GF-D8 (cell line): Measurements from ENCODE around the gene FAM47E.

Experiments
- DNase-seq: peaks from one replicate; lab custom pipeline; 2025; lab: John Stamatoyannopoulos, UW

The FAM47E gene

DNA sequence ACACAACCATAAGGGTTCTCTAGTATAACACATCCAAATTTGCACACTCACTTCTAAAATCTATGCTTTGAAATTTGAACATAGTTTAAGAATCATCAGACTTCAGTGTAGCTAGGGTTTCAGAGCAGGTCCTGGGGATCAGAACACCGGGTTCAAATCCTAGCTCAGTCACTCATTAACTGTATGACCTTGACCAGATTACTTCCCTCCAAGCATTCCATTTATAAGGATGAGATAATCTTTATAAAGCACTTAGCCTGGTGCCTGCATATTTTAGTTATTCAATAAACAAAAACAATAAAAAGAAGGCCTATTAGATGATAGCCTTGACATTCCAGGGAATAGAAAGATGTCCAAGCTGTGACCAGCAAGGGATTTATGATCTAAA lies 50.2 kb downstream of the FAM47E start:
- no peak for DNase-seq

DNA sequence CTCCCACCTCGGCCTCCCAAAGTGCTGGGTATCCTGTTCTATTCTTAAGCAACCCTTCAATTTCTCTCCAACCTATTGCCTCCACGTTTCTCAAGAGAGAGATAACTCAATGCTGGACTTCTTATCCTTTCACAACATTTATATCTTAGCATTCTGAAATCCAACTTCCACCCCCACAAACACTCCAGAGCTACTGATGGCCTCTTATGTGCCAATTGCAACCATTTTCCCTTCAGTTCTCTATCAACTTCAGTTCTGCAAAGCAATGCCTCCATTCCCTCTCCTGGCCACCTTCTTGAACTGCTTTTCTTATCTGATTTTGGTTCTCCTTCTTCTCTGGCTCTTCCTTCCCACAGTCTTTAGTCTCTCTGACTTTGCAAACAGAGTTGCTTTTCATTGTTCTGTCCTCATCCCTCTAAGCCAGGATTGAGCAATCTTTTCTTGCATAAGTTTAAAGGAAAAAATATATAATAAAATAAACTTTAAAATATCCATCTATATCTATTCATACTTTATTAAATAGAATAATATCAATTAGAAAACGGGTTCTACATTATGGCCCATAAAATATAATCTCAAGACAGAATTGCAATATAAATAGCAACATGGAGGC lies 51.4 kb downstream of the FAM47E start:
- DNase-seq = peak; percentile 76

DNA sequence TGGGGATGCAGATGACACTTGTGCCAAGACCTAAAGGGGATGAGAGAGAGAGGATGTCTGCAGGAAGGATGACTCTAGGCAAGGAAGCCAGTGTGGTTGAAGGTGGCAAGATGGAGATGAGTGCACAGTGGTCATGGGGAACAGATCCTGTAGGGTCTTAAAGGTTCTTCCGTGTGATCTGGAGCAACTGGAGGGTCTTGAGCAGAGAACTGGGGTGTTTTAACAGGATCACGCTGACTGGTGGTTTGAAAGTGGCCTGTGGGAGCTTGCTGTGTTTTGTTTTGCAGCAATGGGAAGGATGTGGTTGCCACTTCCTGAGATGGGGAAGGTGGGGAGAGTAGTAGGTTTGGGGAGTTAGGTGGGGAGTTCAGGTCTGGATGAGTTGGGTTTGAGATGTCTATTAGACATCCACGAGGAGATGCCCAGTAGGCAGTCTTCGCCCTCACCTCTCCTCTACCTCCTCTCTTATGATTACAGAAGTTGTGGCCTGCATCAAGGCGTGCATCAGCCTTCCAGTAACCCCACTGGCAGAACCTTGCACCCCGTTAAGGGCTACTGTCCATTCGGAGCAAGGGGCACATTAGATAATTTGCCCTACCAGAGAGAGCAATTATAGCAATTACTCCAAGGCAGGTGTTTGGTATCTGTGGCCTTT lies 53.6 kb downstream of the FAM47E start:
- DNase-seq = peak; percentile 16

DNA sequence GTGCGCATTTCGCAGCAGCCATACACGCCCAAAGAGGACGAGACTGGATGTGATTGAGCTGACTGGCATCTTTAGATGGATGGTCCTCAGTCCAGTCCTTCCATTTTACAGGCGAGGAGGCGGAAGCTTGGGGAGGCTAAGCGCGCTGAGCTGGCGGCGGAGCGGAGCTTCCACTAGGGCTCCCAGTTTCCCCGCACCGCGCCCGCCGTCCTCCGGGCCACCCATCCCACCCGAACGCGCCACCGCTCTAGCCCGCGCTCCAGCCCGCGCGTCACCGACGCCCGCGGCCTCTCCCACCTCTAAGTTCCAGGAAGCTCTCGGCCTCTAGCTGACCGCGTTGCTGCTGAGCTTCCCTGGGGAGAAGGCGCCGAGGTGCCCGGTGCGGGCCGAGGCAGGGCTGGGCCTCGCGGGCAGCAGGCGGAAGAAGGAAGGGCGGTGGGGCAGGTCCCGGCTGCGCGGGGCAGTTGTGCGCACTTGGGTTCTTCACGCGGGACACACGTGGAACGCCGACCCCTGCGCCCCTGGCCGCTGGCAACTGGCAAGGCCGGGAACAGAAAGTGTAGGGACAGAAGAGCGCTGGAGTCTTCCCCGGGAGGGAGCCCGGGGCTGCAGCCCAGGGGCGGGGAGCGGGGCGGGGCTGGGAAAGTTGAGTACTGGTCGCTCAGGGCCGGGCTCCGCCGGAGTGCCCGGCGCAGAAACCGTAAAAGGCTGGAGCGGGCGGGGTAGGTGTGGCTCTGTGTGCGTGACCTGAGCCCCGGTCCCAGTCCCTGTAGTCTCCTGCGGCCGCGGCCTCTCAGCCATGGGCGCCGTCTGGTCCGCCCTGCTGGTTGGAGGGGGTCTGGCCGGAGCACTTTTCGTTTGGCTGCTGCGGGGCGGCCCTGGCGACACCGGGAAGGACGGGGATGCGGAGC lies 54.7 kb downstream of the FAM47E start, which contains the start of gene STBD1:
TSS of gene STBD1 (plus strand) at position 763 of the 911 bp plus-strand sequence. CDS start at position 800, 37 bp downstream.
- DNase-seq = peak; percentile 31

DNA sequence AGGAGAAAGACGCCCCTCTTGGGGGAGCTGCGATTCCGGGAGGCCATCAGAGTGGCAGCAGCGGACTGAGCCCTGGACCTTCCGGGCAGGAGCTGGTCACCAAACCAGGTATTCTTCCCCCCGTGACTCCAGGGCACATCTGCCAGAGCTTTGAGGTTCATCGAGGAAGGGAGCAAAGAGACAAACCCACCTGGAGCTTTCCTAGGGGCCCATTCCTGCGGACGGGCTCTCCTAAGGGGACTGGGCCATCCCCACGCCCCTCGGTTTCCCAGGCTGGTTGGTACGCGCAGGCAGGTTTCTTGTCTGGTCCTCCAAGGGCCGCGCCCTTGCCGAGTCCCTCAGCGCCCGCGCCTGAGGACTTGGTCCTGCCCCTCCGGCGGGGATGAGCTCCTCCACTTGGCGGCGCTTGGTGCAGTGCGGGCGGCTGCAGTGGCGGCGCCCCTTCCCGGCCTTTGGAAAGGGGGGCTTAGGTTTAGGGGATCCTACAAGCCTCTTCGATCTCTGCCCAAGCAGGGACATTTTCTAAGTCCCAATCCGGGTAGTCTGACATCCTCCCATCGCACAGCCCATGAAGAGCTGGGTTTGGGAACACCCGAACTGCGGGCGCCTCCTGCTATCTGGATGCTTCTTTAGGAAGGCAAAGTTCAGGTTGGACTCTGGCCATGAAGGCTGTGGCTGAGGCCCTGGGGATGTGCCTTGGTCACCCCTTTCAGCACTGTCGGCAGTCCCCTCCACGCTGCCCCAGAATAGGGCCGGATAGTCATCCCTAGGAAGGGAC lies 55.5 kb downstream of the FAM47E start:
- DNase-seq = no peak

DNA sequence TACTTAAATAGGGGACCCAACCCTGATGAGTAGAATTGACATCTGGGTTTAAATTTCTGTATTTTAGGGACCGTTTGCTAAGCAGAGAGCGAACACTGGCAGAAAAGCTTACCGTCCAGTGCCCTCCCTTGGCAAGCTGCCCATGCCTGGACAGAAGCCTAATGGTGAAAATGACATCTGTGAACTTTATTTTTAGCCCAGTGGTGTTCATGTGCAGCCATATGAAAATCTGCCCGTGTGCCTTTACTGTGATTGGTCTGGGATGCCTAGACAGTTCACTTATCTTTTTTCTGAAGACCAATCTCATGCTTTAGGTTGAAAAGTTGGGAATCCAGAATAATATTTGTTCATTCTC lies 56.1 kb downstream of the FAM47E start:
- DNase-seq = no peak

DNA sequence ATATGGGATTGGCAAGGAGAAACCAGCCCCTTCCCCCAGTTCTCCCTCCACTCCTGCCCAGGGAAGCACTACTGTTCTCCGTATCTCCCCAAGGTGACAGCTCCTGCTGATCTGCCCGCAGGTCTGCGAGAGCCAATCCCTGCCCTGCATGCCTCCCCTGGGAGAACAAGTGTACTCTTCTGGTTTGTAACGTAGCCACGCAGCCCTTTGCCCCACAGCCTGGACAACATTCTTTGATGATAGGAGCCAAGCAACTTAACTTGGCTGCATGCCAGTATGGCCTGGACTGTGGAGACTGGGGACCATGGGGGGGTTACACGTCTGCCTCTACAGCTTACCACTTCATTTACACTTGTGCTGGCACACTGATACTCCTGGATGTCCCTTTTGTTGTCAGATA lies 57.0 kb downstream of the FAM47E start:
- no peak for DNase-seq

DNA sequence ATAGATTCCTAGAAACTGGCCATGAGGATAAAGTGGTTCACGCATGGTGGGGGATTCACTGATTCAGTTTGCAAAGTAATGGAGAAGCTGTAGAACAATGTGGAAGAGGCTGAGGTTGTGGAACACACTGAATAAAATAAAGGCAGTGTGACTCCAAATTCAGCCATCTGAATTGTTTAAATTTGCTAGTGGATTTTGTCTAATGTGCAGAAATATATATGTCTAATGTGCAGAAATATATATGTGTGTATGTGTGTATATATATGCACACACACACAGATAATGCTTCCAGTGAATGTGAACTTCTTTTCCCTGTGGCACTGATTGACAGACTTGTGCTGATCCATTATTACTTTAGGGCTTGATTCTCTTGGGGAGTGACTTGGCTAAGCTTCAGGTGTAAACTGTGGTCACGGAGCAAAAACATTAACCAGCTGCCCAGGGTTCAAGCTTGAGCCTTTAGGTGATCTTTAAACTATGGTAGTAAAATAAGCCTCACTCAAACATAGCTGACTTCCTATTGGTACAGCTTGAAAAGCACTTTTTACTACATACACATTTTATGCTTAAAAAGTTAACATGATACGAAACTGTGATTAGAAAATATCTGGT lies 58.5 kb downstream of the FAM47E start:
- no peak for DNase-seq

DNA sequence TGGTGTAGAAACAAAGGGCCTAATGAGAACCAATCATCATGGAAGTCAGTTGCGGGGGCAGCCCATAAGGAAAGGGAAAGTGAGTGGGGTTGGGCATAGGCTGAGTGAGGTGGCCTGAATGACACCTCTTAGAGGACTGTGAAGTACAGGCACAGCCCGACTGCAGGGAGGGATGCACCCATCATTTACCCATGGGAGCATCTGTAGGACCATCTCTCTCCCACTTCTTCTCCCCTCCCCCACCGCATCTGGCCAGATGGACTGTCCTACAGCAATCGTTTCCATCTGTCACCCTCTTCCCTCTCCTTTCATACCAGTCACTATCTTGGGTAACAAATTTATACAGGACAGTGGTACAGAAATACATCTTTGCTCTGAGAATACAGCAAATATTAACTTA lies 59.2 kb downstream of the FAM47E start:
- no peak for DNase-seq

DNA sequence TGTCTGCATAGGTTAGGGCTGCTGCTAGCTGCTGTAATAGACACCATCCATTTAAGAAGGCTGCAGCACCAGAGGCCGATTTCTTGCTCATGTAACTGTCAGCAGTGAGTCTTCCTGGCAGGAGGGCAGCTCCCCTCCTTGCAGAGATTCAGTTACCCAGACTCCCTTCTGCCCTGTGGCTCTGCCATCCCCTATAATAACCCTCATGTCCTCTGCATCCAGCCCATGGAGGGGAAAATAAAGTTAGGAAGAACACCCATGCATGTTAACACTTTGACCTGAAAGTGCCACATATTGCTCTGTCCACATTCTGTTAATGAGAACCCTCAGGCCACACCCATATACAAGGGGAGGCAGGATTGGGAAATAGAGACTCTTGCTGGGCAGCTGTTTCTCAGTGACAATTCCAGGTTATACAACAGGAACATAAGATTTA lies 60.4 kb downstream of the FAM47E start:
- DNase-seq = no peak

DNA sequence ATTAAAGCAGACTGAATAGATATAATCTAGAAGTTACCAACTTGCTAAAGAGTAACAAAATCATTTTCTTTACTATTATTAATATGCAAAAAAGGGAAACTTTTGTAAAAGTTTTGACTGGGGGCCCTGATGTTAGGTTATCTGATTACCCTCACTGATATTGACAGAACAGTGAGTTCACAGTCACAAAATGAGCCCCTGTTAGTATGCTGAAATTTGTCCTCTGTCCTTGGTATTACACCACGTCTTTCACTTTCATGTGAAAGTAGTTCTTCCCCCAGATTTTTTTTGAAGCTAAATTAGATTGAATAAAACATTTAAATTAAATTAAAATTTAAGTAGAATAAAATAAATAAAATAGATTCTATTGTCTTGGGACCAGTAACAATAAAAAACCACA lies 60.9 kb downstream of the FAM47E start:
- DNase-seq = no peak

DNA sequence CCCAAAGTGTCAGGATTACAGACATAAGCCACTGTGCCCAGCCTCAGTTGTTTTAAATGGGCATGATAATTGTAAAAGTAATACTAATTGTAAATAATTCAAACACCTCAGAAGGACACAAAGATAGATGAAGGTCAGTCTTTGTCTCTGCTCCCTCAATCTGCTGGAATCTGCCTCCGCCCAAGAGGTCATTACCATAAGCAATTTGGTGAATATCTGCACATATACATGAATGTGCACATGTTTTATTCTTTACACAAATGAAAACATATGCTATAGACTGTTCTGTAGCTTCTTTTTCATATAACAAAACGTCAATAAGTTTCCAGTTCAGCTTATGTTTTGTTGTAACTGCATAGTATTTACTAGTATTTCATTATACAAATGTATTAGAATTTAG lies 62.0 kb downstream of the FAM47E start:
- DNase-seq = no peak

DNA sequence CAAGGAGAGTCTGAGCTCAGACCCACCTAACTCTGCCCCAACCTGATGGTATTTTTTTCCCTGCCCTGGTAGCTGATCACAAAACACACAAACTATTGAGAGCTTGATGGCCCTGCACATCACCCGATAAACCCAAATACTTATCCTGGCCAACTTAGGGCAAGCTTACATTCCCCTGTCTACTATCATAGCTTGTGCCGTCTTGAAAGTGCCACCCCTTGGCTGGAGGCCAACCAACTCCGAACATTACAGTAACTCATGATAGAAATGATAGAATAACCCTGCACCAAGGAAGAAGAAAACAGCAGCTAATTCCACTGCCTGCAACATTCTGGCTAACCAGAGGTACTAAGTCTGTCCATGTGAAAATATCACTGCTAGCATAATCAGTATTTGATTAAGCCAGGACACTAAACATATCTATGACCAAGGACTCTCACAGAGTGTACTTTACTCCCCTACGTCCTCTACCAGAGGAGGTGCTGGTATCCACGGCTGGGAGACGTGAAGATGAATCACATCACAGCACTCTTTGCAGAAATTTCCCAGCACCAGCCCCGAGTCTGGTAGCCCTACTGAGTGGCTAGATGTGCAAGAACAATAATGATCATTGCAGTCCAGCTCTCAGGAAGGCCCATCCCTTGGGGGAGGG lies 63.9 kb downstream of the FAM47E start:
- DNase-seq = no peak

DNA sequence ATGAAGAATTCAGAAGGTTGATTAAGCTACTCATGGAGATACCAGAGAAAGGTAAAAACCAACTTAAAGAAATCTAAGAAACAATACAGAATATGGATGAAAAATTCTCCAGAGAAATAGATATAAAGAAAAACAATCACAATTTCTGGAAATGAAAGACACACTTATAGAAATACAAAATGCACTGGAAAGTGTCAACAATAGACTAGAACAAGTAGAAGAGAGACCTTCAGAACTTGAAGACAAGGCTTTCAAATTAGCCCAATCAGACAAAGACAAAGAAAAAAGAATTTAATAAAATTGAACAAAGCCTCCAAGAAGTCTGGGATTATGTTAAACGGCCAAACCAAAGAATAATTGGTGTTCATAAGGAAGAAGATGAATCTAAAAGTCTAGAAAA lies 64.6 kb downstream of the FAM47E start:
- DNase-seq = no peak

DNA sequence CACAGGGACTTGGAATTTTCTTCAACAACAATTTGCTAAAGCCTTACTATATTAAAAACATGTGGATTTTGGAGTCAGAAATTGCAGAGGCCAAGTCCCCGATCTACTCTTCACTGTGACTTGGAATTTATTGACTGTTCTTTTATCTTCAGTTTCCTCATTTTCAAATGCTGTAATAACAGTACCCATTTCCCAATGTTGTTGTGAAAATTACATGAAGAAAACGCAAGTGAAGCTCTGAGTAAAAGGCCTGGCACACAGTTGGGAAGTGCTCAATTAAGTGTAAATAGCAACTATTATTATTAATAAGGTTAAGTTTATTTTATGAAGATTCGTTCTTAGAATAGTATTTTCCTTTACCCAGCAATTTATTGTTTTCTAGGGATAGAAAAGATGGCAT lies 70.7 kb downstream of the FAM47E start:
- no peak for DNase-seq

DNA sequence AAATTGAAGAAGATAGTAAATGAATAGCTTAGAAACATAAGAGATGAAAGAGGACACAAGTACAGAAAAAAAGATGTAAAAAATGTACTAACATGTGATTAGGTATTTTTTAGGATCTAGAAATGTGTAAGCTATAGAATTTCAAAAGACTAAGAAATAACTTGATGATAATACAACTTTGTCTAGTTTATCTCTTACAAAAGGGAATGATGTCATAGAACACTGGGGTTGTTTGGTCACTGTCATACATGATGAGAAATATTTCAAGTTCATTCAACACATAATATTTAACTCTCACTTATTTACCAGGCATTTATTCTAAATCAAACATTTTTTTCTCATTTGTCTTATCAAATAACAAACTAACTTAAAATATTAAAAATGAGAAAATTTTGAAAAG lies 73.6 kb downstream of the FAM47E start:
- no peak for DNase-seq

DNA sequence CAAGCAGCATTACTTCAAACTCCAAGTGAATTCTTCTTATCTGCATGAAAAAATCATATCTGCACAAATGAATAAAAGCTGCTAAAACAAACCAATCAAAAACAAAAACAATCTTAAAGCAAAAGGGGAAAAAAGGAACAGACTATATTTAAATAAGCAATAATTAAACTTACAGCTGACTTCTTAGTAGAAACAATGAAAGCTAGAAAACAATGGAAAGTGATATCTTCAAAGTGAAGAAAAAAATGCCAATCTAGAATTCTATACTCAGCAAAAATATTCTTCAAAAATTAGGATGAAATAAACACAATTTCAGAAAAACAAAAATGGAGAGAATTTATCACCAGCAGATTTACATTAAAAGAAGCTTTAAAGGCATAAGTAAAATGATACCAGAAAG lies 75.0 kb downstream of the FAM47E start:
- no peak for DNase-seq
